Activated T-cell treated with anti-CD3 and anti-CD28 coated beads, Interleukin-2, amount 50 U/mL, for 72 hours (primary cell): Measurements from ENCODE around the gene RNF130. TPM values are rescaled to one million over a fixed set of nuclear protein-coding genes. Genes with fewer than 3 reads are reported as not detected.
"Not testable (repeated sequence)": the region's sequence is repeated elsewhere in the genome, so short reads cannot be mapped to it uniquely, and the experiment has no call there.

Experiments used
- ATAC-seq, 2 donors: fragments of 150-1000 bp; cut with Tn5 transposase; replicated peaks in 1 of 2; 2 replicates each; pipeline ENCODE4 v1.10.0; 2021; ENCODE audit warnings: moderate library complexity in 2 of 2, mild to moderate bottlenecking in 1 of 2
- DNase-seq, 2 donors: peaks; one replicate each; pipeline ENCODE4 v3.0.0; 2021 to 2022; ENCODE audit warnings: mixed read lengths in 1 of 2
- H3K27ac Mint-ChIP-seq: one replicate; pipeline ENCODE4 v1.8.0; 2022; ENCODE audit warnings: mild to moderate bottlenecking, moderate library complexity, mixed read lengths
- H3K27me3 Mint-ChIP-seq: one replicate; pipeline ENCODE4 v1.8.0; 2022; ENCODE audit warnings: low read depth, mixed read lengths
- H3K36me3 Mint-ChIP-seq, 2 donors: one replicate each; pipeline ENCODE4 v1.8.0; 2022; ENCODE audit warnings: mixed read lengths in 2 of 2, mild to moderate bottlenecking in 1 of 2; ENCODE audit not compliant: insufficient read depth in 2 of 2
- H3K4me1 Mint-ChIP-seq: one replicate; pipeline ENCODE4 v1.8.0; 2022; ENCODE audit warnings: low read depth, mixed read lengths
- H3K4me3 Mint-ChIP-seq, 2 donors: one replicate each; pipeline ENCODE4 v1.8.0; 2022; ENCODE audit warnings: mild to moderate bottlenecking in 2 of 2, mixed read lengths in 2 of 2, moderate library complexity in 2 of 2
- H3K9me3 Mint-ChIP-seq, 2 donors: one replicate each; pipeline ENCODE4 v1.8.0; 2022; ENCODE audit warnings: mixed read lengths in 2 of 2
- total RNA-seq, 2 donors: library from RNA; stranded (reverse); gene quantifications; one replicate each; pipeline ENCODE4 v1.2.3, GENCODE V29; 2022

The RNF130 gene
- total RNA-seq, 2 donors from 2014 or later, result 17.7 to 23.6 TPM

GRCh38 chr5:180003127-180003526 lies 68.4 kb downstream of the RNF130 start:
- ATAC-seq, result no peak
- peaks cover 0 to under 1% of the 10 kb centered on the region in 2 donors for H3K36me3 Mint-ChIP-seq
- H3K27ac Mint-ChIP-seq, result no peak overlapping the region
- H3K27me3 Mint-ChIP-seq, result no peaks in the 10 kb centered on the region
- H3K9me3 Mint-ChIP-seq, result peaks cover 0 to 4% of the 10 kb centered on the region in 2 donors
- peaks cover 20% of the 10 kb centered on the region for H3K4me1 Mint-ChIP-seq
- no peak overlapping the region for H3K4me3 Mint-ChIP-seq
- no peak for DNase-seq

DNA sequence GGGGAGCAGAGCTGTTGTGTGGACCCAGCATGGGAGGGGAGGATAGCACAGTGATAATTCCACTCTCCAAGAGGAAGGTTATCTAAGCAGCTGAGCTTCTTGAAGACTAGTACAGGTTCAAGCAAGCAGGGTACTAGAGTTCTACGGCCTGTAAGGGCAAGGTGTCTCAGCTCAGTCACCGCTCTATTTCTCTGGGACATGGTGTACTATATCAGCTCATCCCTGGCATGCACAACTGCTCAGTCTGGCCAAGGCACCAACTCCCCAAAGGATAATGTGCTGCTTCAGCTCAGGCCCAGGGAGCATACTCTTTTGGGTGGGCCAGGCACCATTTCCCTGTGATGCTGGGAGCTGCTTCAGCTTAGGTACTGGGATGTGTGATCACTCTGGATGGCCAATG lies 69.8 kb downstream of the RNF130 start:
- Mint-ChIP-seq H3K4me3 (no peak overlapping the region), H3K4me1 (peaks cover 8% of the 10 kb centered on the region), H3K36me3 (peaks cover 0 to 3% of the 10 kb centered on the region in 2 donors), H3K27me3 (no peaks in the 10 kb centered on the region), H3K9me3 (peaks cover 0 to 4% of the 10 kb centered on the region in 2 donors), H3K27ac (no peak overlapping the region)
- DNase-seq (no peak), ATAC-seq (no peak)

GRCh38 chr5:180001136-180001535 lies 70.4 kb downstream of the RNF130 start:
- Mint-ChIP-seq H3K4me1 (peaks cover 2% of the 10 kb centered on the region), H3K36me3 (peaks cover 0 to 3% of the 10 kb centered on the region in 2 donors), H3K27me3 (no peaks in the 10 kb centered on the region), H3K27ac (no peak overlapping the region), H3K4me3 (no peak overlapping the region), H3K9me3 (peaks cover 0 to 4% of the 10 kb centered on the region in 2 donors)
- DNase-seq (no peak), ATAC-seq (no peak)

GRCh38 chr5:179998485-179998884 lies 73.1 kb downstream of the RNF130 start:
- Mint-ChIP-seq H3K9me3 (peaks cover 0 to 6% of the 10 kb centered on the region in 2 donors), H3K27me3 (no peaks in the 10 kb centered on the region), H3K36me3 (peaks cover 0 to 3% of the 10 kb centered on the region in 2 donors), H3K4me3 (no peak overlapping the region), H3K4me1 (no peaks in the 10 kb centered on the region), H3K27ac (no peak overlapping the region)
- ATAC-seq (no peak), DNase-seq (no peak)

- Mint-ChIP-seq H3K4me1 (no peaks in the 10 kb centered on the region), H3K36me3 (peaks cover 0 to 3% of the 10 kb centered on the region in 2 donors), H3K27me3 (no peaks in the 10 kb centered on the region), H3K4me3 (no peak overlapping the region), H3K27ac (no peak overlapping the region), H3K9me3 (peaks cover 0 to 1% of the 10 kb centered on the region in 2 donors)
- ATAC-seq (no peak), DNase-seq (no peak)
Measured at GRCh38 chr5:179994583-179995323, 76.8 kb downstream of the RNF130 start.

GRCh38 chr5:179992855-179993254 lies 78.7 kb downstream of the RNF130 start:
- DNase-seq, H3K9me3 Mint-ChIP-seq, H3K4me3 Mint-ChIP-seq, H3K27me3 Mint-ChIP-seq, H3K4me1 Mint-ChIP-seq, H3K36me3 Mint-ChIP-seq, ATAC-seq, H3K27ac Mint-ChIP-seq: not testable (repeated sequence)

- H3K27me3 Mint-ChIP-seq, result no peaks in the 10 kb centered on the region
- H3K9me3 Mint-ChIP-seq, result peaks cover 0 to 1% of the 10 kb centered on the region in 2 donors
- no peak overlapping the region for H3K4me3 Mint-ChIP-seq
- DNase-seq (no peak), ATAC-seq (no peak)
- H3K36me3 Mint-ChIP-seq, result no peaks in the 10 kb centered on the region
- no peaks in the 10 kb centered on the region for H3K4me1 Mint-ChIP-seq
- no peak overlapping the region for H3K27ac Mint-ChIP-seq
Measured at GRCh38 chr5:179991106-179991505, 80.5 kb downstream of the RNF130 start.

- ATAC-seq, DNase-seq, H3K9me3 Mint-ChIP-seq, H3K27ac Mint-ChIP-seq, H3K27me3 Mint-ChIP-seq, H3K4me1 Mint-ChIP-seq, H3K36me3 Mint-ChIP-seq, H3K4me3 Mint-ChIP-seq: not testable (repeated sequence)
Measured at GRCh38 chr5:179990525-179990924, 81.0 kb downstream of the RNF130 start.

GRCh38 chr5:179986328-179986727 lies 85.2 kb downstream of the RNF130 start:
- DNase-seq, result no peak
- Mint-ChIP-seq H3K9me3 (no peaks in the 10 kb centered on the region), H3K4me1 (no peaks in the 10 kb centered on the region), H3K4me3 (no peak overlapping the region), H3K27me3 (no peaks in the 10 kb centered on the region), H3K36me3 (no peaks in the 10 kb centered on the region), H3K27ac (no peak overlapping the region)
- no peak for ATAC-seq

DNA sequence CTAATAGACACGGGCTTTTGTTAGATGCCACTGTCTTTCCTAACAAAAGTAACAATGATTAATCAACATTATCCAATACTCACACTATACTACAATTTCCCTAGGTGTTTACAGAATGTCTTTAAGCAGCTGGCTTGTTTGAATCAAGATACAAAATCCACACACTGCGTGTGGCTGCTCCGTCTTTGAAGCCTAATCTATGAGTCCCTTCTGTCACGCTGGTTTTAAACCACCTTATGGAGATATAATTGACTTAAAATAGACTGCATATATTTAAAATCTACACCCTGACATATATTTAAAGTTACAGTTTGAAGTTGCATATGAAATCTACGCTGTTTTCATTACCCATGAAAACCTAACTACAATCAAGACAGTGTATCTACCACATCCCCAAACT lies 89.9 kb downstream of the RNF130 start:
- DNase-seq (no peak), ATAC-seq (no peak)
- Mint-ChIP-seq H3K9me3 (no peaks in the 10 kb centered on the region), H3K27me3 (no peaks in the 10 kb centered on the region), H3K27ac (no peak overlapping the region), H3K4me1 (no peaks in the 10 kb centered on the region), H3K36me3 (no peaks in the 10 kb centered on the region), H3K4me3 (no peak overlapping the region)

DNA sequence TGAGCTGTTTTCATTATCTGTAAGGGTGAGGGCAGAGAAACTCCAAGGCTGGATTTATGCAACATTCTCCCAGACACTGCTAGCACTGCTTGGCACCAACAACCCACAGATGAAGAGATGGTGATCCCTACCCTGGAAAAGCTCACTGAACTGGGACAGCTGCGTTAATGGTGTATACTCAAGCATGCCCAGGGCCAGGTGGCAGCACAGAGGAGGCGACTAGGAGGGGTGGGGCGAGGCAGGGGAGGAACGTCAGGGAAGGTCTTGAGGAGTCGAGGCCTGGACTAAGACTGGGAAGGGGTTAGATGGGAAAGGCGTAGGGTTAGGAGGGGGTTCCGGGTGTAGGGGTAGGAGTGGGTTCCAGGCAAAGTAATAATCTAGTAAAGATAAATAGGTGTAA lies 90.8 kb downstream of the RNF130 start:
- DNase-seq, result no peak
- ATAC-seq, result no peak

GRCh38 chr5:179978792-179979191 lies 92.8 kb downstream of the RNF130 start:
- DNase-seq, result no peak
- ATAC-seq, result no peak
- Mint-ChIP-seq H3K4me3 (no peak overlapping the region), H3K9me3 (no peaks in the 10 kb centered on the region), H3K27ac (no peak overlapping the region), H3K36me3 (no peaks in the 10 kb centered on the region), H3K27me3 (no peaks in the 10 kb centered on the region), H3K4me1 (no peaks in the 10 kb centered on the region)

More for the DNA sequence above, 90.8 kb downstream of the RNF130 start:
- Mint-ChIP-seq H3K27ac (no peak overlapping the region), H3K4me1 (no peaks in the 10 kb centered on the region), H3K9me3 (no peaks in the 10 kb centered on the region), H3K36me3 (no peaks in the 10 kb centered on the region), H3K4me3 (no peak overlapping the region), H3K27me3 (no peaks in the 10 kb centered on the region)

GRCh38 chr5:179975713-179976134 lies 95.8 kb downstream of the RNF130 start:
- no peak for ATAC-seq
- H3K4me3 Mint-ChIP-seq, result no peak overlapping the region
- peaks cover 8% of the 10 kb centered on the region for H3K4me1 Mint-ChIP-seq
- H3K9me3 Mint-ChIP-seq, result no peaks in the 10 kb centered on the region
- H3K36me3 Mint-ChIP-seq, result no peaks in the 10 kb centered on the region
- no peaks in the 10 kb centered on the region for H3K27me3 Mint-ChIP-seq
- DNase-seq, result no peak
- no peak overlapping the region for H3K27ac Mint-ChIP-seq
